HG03280 (cell line): Measurements from ENCODE around the gene PMVK.
"Not testable (repeated sequence)": the region's sequence is repeated elsewhere in the genome, so short reads cannot be mapped to it uniquely, and the experiment has no call there.

Source experiments
- ATAC-seq: cut with Tn5 transposase; IDR thresholded peaks from one replicate; pipeline ENCODE4 v1.9.1; 2021; ENCODE audit warnings: mild to moderate bottlenecking, moderate library complexity; ENCODE audit not compliant: unreplicated experiment

Gene PMVK

GRCh38 chr1:154925335-154926170 is 11.0 kb downstream of the PMVK start:
- ATAC-seq, result no peak

GRCh38 chr1:154923695-154924094 is 12.8 kb downstream of the PMVK start:
- no peak for ATAC-seq

GRCh38 chr1:154913273-154913672 is 23.2 kb downstream of the PMVK start:
- no peak for ATAC-seq

- no peak for ATAC-seq
Measured at GRCh38 chr1:154912755-154913154, 23.8 kb downstream of the PMVK start.

GRCh38 chr1:154911691-154912550 is 24.6 kb downstream of the PMVK start:
- ATAC-seq, result no peak

GRCh38 chr1:154910851-154911250 is 25.7 kb downstream of the PMVK start:
- no peak for ATAC-seq

GRCh38 chr1:154908937-154909336 is 27.6 kb downstream of the PMVK start:
- ATAC-seq, result no peak

GRCh38 chr1:154908129-154908528 is 28.4 kb downstream of the PMVK start:
- ATAC-seq, result not testable (repeated sequence)

GRCh38 chr1:154906621-154907081 is 29.9 kb downstream of the PMVK start:
- no peak for ATAC-seq

- ATAC-seq, result no peak
Measured at GRCh38 chr1:154902938-154903566, 33.5 kb downstream of the PMVK start.

- no peak for ATAC-seq
Measured at GRCh38 chr1:154901591-154901990, 34.9 kb downstream of the PMVK start.

GRCh38 chr1:154899041-154899440 is 37.5 kb downstream of the PMVK start:
- ATAC-seq, result no peak

GRCh38 chr1:154896771-154897286 is 39.7 kb downstream of the PMVK start:
- ATAC-seq, result no peak

- no peak for ATAC-seq
Measured at GRCh38 chr1:154895798-154896197, 40.7 kb downstream of the PMVK start.

- no peak for ATAC-seq
Measured at GRCh38 chr1:154891452-154891851, 45.1 kb downstream of the PMVK start.

GRCh38 chr1:154888757-154889156 is 47.8 kb downstream of the PMVK start:
- ATAC-seq, result no peak

- no peak for ATAC-seq
Measured at GRCh38 chr1:154886281-154887015, 50.1 kb downstream of the PMVK start.

GRCh38 chr1:154884869-154885701 is 51.4 kb downstream of the PMVK start:
- no peak for ATAC-seq
